Uterus (tissue), 4 donors: ENCODE measurements around the gene NCKAP5L. TPM values are rescaled to one million over a fixed set of nuclear protein-coding genes. Genes with fewer than 3 reads are reported as not detected.

Source experiments
- DNase-seq, 2 donors: peaks; one replicate each; pipeline ENCODE4 v3.0.0-alpha.2; 2019 to 2020
- H3K27ac ChIP-seq, 2 donors: fragments of 200-600 bp; sonication (generic); 1 replicate in 1 of 2; 2 replicates in 1 of 2; pipeline ENCODE4 v1.5.1; 2016 to 2018
- H3K27me3 ChIP-seq, 2 donors: fragments of 200-600 bp; sonication (generic); one replicate each; pipeline ENCODE4 v1.5.1; 2018 to 2019; ENCODE audit warnings: control low read depth in 1 of 2
- H3K36me3 ChIP-seq, 2 donors: fragments of 200-600 bp; sonication (generic); one replicate each; pipeline ENCODE4 v1.5.1; 2019; ENCODE audit warnings: control low read depth in 1 of 2
- H3K4me1 ChIP-seq, 2 donors: fragments of 200-600 bp; sonication (generic); one replicate each; pipeline ENCODE4 v1.5.1; 2018 to 2019; ENCODE audit warnings: control low read depth in 1 of 2
- H3K4me3 ChIP-seq, 2 donors: fragments of 200-600 bp; sonication (generic); 1 replicate in 1 of 2; 2 replicates in 1 of 2; pipeline ENCODE4 v1.5.1; 2018 to 2019; ENCODE audit warnings: mild to moderate bottlenecking in 1 of 2
- H3K9me3 ChIP-seq, 2 donors: fragments of 200-600 bp; sonication (generic); one replicate each; pipeline ENCODE4 v1.5.1; 2019; ENCODE audit warnings: control low read depth in 1 of 2
- POLR2A ChIP-seq, 2 donors: fragments of 450-650 bp; IDR thresholded peaks; one replicate each; pipeline ENCODE4 v1.6.1; 2016; ENCODE audit warnings: antibody characterized with exemption in 2 of 2, mild to moderate bottlenecking in 1 of 2, moderate library complexity in 1 of 2
- intact Hi-C: fragments of 100-400 bp; cut with DNase I; formaldehyde crosslinking; loops from one replicate; pipeline ENCODE4 v1.15.1; 2023; ENCODE audit warnings: low total_unique reads
- total RNA-seq, 4 donors: library from RNA; depleted of rRNA in 3 of 4; stranded (reverse); fragments of >200 nt in 3 of 4; gene quantifications; one replicate each; pipeline versions ENCODE4 v1.1.0 to v1.2.4, GENCODE V29; 2014 to 2023
- TF ChIP-seq, protein P1 (sequence below), 4 experiments: fragments of 200-600 bp in 2 of 4; fragments of 450-650 bp in 2 of 4; sonication (generic) in 2 of 4; IDR thresholded peaks; one replicate each; pipeline ENCODE4 v1.5.1; 2016 to 2019; ENCODE audit warnings: antibody characterized with exemption in 4 of 4, mild to moderate bottlenecking in 2 of 4, moderate library complexity in 1 of 4
- donor health status: DM: yes; HTN: yes; CAD: no.

Gene NCKAP5L
- total RNA-seq, 4 donors from 2014 or later: 4.1 to 26.1 (median 11.5) TPM

DNA sequence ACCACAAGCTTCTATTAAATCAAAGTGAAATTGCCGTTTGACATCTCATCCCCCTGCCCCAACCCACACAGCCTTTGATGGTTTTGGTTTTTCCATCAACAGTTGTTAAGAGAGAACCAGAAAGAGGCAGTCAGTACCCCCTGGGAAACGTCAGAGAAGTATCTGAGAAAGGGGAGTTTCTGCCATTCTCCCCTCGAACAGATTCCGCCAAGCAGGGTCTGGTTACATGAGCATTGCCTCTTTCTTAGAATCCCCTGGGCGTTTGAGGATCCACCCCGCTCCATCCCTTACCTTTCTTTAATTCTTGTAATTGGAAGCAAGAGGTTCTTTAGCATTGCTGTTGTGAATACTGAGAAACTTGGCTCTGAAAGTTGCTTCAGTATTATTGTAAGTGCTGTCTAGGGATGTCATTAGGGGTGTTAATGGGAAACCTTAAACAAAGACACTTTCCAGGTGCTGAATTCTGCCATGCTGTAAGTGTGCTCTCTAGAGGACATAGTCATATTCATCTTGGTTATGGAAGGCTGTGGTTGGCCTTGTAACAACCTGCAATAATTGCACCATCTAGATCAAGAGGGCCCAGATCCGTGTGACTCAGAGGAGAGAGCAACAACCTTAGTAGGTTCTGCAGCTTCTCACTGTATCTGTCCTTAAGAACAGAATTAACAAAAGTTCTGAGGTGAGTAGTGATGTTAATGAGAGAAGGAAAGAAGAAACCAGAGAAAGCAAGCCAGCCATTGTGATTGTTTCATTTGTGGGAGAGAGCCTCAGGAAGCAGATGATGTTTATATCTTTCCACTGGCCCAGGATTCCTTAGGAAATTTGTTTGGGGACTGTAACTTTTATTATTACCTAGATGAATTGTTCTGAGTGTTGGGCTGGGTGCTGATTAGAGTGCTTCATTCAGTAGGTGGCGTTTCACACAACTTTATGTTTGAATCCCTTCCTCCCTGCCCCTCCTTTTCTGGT is 77.9 kb downstream of the NCKAP5L start:
- DNase-seq: no peak
- Histone ChIP-seq H3K36me3 (no peaks in the 10 kb centered on the region), H3K4me3 (no peak overlapping the region), H3K27me3 (no peaks in the 10 kb centered on the region), H3K27ac (no peak overlapping the region), H3K9me3 (no peaks in the 10 kb centered on the region), H3K4me1 (no peaks in the 10 kb centered on the region)
- intact Hi-C loops: no loop called here
- TF ChIP-seq, protein P1, sequence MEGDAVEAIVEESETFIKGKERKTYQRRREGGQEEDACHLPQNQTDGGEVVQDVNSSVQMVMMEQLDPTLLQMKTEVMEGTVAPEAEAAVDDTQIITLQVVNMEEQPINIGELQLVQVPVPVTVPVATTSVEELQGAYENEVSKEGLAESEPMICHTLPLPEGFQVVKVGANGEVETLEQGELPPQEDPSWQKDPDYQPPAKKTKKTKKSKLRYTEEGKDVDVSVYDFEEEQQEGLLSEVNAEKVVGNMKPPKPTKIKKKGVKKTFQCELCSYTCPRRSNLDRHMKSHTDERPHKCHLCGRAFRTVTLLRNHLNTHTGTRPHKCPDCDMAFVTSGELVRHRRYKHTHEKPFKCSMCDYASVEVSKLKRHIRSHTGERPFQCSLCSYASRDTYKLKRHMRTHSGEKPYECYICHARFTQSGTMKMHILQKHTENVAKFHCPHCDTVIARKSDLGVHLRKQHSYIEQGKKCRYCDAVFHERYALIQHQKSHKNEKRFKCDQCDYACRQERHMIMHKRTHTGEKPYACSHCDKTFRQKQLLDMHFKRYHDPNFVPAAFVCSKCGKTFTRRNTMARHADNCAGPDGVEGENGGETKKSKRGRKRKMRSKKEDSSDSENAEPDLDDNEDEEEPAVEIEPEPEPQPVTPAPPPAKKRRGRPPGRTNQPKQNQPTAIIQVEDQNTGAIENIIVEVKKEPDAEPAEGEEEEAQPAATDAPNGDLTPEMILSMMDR (IDR thresholded peaks at IDR 0.05): no peak
- TF ChIP-seq POLR2A (IDR thresholded peaks at IDR 0.05): no peak

DNA sequence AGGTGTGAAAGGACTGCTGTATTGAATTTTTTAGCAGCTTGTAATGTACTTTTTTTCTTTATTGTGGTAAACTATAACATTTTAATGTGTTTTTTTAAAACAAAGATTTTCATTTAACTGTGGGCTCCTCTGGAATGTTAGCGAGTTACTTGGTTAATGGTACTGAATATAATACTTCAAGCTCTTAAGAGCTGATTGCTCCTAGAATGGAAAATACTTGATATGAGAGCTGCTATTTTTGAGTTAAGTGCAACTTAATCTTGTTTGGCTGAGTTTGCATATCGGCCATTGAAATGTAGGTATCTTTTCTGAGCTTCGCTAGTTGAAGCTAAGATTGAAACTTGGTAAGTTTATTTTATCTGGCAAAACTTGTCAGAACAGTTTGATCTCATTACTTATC is 79.4 kb downstream of the NCKAP5L start:
- no peaks in the 10 kb centered on the region for H3K36me3 ChIP-seq
- H3K27me3 ChIP-seq: no peaks in the 10 kb centered on the region
- H3K4me1 ChIP-seq: peaks cover 0 to under 1% of the 10 kb centered on the region in 2 donors
- TF ChIP-seq, protein P1 (IDR thresholded peaks at IDR 0.05): no peak
- TF ChIP-seq POLR2A (IDR thresholded peaks at IDR 0.05): no peak
- intact Hi-C loops: no loop called here
- no peaks in the 10 kb centered on the region for H3K9me3 ChIP-seq
- DNase-seq: no peak
- no peak overlapping the region for H3K4me3 ChIP-seq
- H3K27ac ChIP-seq: no peak overlapping the region

DNA sequence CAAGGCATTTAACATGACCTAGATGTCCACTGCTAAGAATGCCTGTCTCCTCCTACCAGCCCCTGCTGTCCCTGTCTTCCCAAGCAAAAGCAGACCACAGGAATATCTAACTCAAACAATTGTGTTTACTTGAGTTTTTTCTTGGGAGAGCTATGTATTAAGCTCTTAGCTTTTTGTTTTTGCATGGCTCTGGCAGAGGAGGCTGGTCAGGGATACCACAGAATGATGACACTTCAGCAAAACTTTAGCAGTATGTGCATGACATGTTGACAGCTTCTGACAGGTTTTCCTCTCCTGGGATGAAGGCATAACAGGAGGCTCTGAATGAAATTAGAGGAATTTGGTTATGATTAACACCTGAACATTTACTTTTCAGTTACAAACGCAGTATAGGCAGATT is 79.9 kb downstream of the NCKAP5L start:
- Histone ChIP-seq H3K9me3 (no peaks in the 10 kb centered on the region), H3K4me3 (no peak overlapping the region), H3K36me3 (no peaks in the 10 kb centered on the region), H3K4me1 (peaks cover 0 to 5% of the 10 kb centered on the region in 2 donors), H3K27ac (no peak overlapping the region), H3K27me3 (no peaks in the 10 kb centered on the region)
- TF ChIP-seq, protein P1 (IDR thresholded peaks at IDR 0.05): no peak
- TF ChIP-seq POLR2A (IDR thresholded peaks at IDR 0.05): no peak
- intact Hi-C loops: no loop called here
- DNase-seq: no peak

DNA sequence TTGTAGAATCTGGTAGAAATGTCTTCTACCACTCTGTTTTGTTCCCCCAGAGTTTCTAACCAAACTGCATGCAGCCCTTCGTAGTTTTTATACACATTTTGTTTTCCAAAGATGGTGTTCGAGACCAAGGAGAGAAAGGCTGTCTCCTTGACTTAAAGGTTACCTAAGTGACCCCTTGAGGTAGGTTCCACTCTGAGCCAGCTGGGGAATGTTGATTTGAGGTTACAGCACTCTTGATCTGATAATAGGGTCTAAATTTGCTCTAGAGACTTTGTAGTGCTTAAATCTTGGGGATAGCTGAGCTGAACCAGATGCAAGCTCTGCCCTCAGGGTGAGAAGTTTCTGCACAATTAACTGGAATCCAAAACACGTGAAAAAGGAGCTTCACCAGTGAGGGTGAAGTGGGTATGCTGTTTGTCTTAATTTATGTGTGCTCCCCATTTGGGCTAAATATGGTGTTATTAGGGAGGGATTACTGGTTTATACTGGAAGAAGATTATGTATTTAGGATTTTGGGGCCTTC is 83.8 kb downstream of the NCKAP5L start:
- no peaks in the 10 kb centered on the region for H3K36me3 ChIP-seq
- H3K9me3 ChIP-seq: no peaks in the 10 kb centered on the region
- DNase-seq: no peak
- no peak overlapping the region for H3K4me3 ChIP-seq
- peaks cover 5 to 9% of the 10 kb centered on the region in 2 donors for H3K4me1 ChIP-seq
- no peaks in the 10 kb centered on the region for H3K27me3 ChIP-seq
- no peak for TF ChIP-seq POLR2A (IDR thresholded peaks at IDR 0.05)
- TF ChIP-seq, protein P1 (IDR thresholded peaks at IDR 0.05): no peak
- no peak overlapping the region for H3K27ac ChIP-seq
- intact Hi-C loops: no loop called here
